ENCODE measurements around the gene CRTAC1. TPM values are rescaled to one million over a fixed set of nuclear protein-coding genes. Genes with fewer than 3 reads are reported as not detected.

The CRTAC1 gene
- total and polyA plus RNA-seq, 10 donors, result 0.17 to 0.74 (median 0.26) TPM; not detected in 5

GRCh38 chr10:97931041-97931440, 99.4 kb downstream of the CRTAC1 start:
- WGBS, 5 donors, result 47 to 73% (median 63%) methylated on average over 4 of the region's 4 CpGs

GRCh38 chr10:97928897-97929296, 101.5 kb downstream of the CRTAC1 start:
- WGBS, 5 donors, result 53 to 69% (median 62%) methylated on average over 6 of the region's 6 CpGs
- TF ChIP-seq POLR2A (IDR thresholded peaks at IDR 0.05) (no peak), POLR2AphosphoS5 (IDR thresholded peaks at IDR 0.05) (no peak), CTCF (IDR thresholded peaks at IDR 0.05 in 8 of 11, conservative IDR thresholded peaks at IDR 0.05 in 3 of 11) (no peak)
- no peak overlapping the region for H3K27ac ChIP-seq
- no peaks in the 10 kb centered on the region for H3K36me3 ChIP-seq
- intact Hi-C loops (cut with DNase I; ENCODE audit: low total_unique reads), result no loop called here
- H3K27me3 ChIP-seq (replicated peaks in 1 of 7), result peaks cover 0 to 80% (median 3%) of the 10 kb centered on the region in 7 donors
- H3K4me1 ChIP-seq, result no peaks in the 10 kb centered on the region
- DNase-seq, result peak; percentile 39
- no peaks in the 10 kb centered on the region for H3K9me3 ChIP-seq
- H3K4me3 ChIP-seq, result no peak overlapping the region

More at GRCh38 chr10:97931041-97931440, 99.4 kb downstream of the CRTAC1 start:
- Histone ChIP-seq H3K4me1 (no peaks in the 10 kb centered on the region), H3K9me3 (no peaks in the 10 kb centered on the region), H3K4me3 (no peak overlapping the region), H3K27ac (no peak overlapping the region), H3K36me3 (no peaks in the 10 kb centered on the region), H3K27me3 (replicated peaks in 1 of 7) (peaks cover 0 to 78% (median 3%) of the 10 kb centered on the region in 7 donors)
- DNase-seq, result no peak
- intact Hi-C loops (cut with DNase I; ENCODE audit: low total_unique reads), result no loop called here
- TF ChIP-seq POLR2AphosphoS5 (IDR thresholded peaks at IDR 0.05), result no peak
- TF ChIP-seq POLR2A (IDR thresholded peaks at IDR 0.05), result no peak
- TF ChIP-seq CTCF (IDR thresholded peaks at IDR 0.05 in 8 of 11, conservative IDR thresholded peaks at IDR 0.05 in 3 of 11), result no peak

- intact Hi-C loops (cut with DNase I; ENCODE audit: low total_unique reads), result no loop called here
- Histone ChIP-seq H3K27ac (no peak overlapping the region), H3K4me3 (no peak overlapping the region), H3K9me3 (no peaks in the 10 kb centered on the region), H3K36me3 (no peaks in the 10 kb centered on the region), H3K4me1 (no peaks in the 10 kb centered on the region), H3K27me3 (replicated peaks in 1 of 7) (peaks cover 0 to 85% (median 3%) of the 10 kb centered on the region in 7 donors)
- DNase-seq, result peak; percentile 45
- TF ChIP-seq CTCF (IDR thresholded peaks at IDR 0.05 in 8 of 11, conservative IDR thresholded peaks at IDR 0.05 in 3 of 11), result no peak
- TF ChIP-seq POLR2AphosphoS5 (IDR thresholded peaks at IDR 0.05), result no peak
- no peak for TF ChIP-seq POLR2A (IDR thresholded peaks at IDR 0.05)
- WGBS, 5 donors, result 27 to 37% (median 33%) methylated on average over 10 of the region's 10 CpGs
These were observed 102.8 kb downstream of the CRTAC1 start for GRCh38 chr10:97927622-97928021.

- 85 to 90% (median 89%) methylated on average over 9 to 13 of the region's 13 CpGs for WGBS, 5 donors
- Histone ChIP-seq H3K27ac (no peak overlapping the region), H3K27me3 (replicated peaks in 1 of 7) (peaks cover 0 to 93% (median 3%) of the 10 kb centered on the region in 7 donors), H3K9me3 (no peaks in the 10 kb centered on the region), H3K36me3 (no peaks in the 10 kb centered on the region), H3K4me3 (no peak overlapping the region), H3K4me1 (no peaks in the 10 kb centered on the region)
- intact Hi-C loops (cut with DNase I; ENCODE audit: low total_unique reads), result no loop called here
- peak; percentile 49 for DNase-seq
- TF ChIP-seq POLR2A (IDR thresholded peaks at IDR 0.05), result no peak
- TF ChIP-seq POLR2AphosphoS5 (IDR thresholded peaks at IDR 0.05), result no peak
- no peak for TF ChIP-seq CTCF (IDR thresholded peaks at IDR 0.05 in 8 of 11, conservative IDR thresholded peaks at IDR 0.05 in 3 of 11)
These were observed 104.4 kb downstream of the CRTAC1 start for GRCh38 chr10:97926055-97926454.

Measured in spleen (tissue), 11 donors.